Neural crest cell (in vitro differentiated cells): ENCODE results near the gene SYAP1. TPM values are rescaled to one million over a fixed set of nuclear protein-coding genes. Genes with fewer than 3 reads are reported as not detected.

Experiments used
- DNase-seq: peaks from one replicate; pipeline ENCODE4 v3.0.0; 2021; ENCODE audit warnings: low read depth, mixed read lengths, low spot score
- H3K27ac Mint-ChIP-seq: one replicate; pipeline ENCODE4 v1.8.0; 2021; ENCODE audit warnings: mild to moderate bottlenecking, mixed read lengths; ENCODE audit not compliant: unreplicated experiment
- H3K27me3 Mint-ChIP-seq: 2 replicates; pipeline ENCODE4 v1.8.0; 2021; ENCODE audit warnings: low read depth, mild to moderate bottlenecking, mixed read lengths
- H3K36me3 Mint-ChIP-seq: 2 replicates; pipeline ENCODE4 v1.8.0; 2021; ENCODE audit warnings: low read depth, mild to moderate bottlenecking, mixed read lengths
- H3K4me1 Mint-ChIP-seq: 2 replicates; pipeline ENCODE4 v1.8.0; 2021; ENCODE audit warnings: mixed read lengths
- H3K4me3 Mint-ChIP-seq: one replicate; pipeline ENCODE4 v1.8.0; 2021; ENCODE audit warnings: mild to moderate bottlenecking, mixed read lengths
- H3K9me3 Mint-ChIP-seq: 2 replicates; pipeline ENCODE4 v1.8.0; 2021; ENCODE audit warnings: mixed read lengths
- total RNA-seq: library from RNA; stranded (reverse); gene quantifications from 2 replicates; pipeline ENCODE4 v1.2.1, GENCODE V29; 2021
- TF ChIP-seq, protein P1 (sequence below): fragments of 200-600 bp; sonication (generic); conservative IDR thresholded peaks from 2 replicates; pipeline ENCODE4 v1.5.0; 2021; ENCODE audit warnings: antibody characterized with exemption, mild to moderate bottlenecking

The SYAP1 gene
- total RNA-seq, 1 donor from 2014 or later, result 38.0 TPM

- no peaks in the 10 kb centered on the region for H3K27me3 Mint-ChIP-seq
- TF ChIP-seq, protein P1, sequence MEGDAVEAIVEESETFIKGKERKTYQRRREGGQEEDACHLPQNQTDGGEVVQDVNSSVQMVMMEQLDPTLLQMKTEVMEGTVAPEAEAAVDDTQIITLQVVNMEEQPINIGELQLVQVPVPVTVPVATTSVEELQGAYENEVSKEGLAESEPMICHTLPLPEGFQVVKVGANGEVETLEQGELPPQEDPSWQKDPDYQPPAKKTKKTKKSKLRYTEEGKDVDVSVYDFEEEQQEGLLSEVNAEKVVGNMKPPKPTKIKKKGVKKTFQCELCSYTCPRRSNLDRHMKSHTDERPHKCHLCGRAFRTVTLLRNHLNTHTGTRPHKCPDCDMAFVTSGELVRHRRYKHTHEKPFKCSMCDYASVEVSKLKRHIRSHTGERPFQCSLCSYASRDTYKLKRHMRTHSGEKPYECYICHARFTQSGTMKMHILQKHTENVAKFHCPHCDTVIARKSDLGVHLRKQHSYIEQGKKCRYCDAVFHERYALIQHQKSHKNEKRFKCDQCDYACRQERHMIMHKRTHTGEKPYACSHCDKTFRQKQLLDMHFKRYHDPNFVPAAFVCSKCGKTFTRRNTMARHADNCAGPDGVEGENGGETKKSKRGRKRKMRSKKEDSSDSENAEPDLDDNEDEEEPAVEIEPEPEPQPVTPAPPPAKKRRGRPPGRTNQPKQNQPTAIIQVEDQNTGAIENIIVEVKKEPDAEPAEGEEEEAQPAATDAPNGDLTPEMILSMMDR, result no peak
- H3K9me3 Mint-ChIP-seq, result no peaks in the 10 kb centered on the region
- no peak overlapping the region for H3K4me3 Mint-ChIP-seq
- H3K27ac Mint-ChIP-seq, result no peak overlapping the region
- DNase-seq, result no peak
- H3K36me3 Mint-ChIP-seq, result peaks cover 17% of the 10 kb centered on the region
- H3K4me1 Mint-ChIP-seq, result no peaks in the 10 kb centered on the region
Observed at GRCh38 chrX:16743604-16744325, 24.4 kb downstream of the SYAP1 start.

DNA sequence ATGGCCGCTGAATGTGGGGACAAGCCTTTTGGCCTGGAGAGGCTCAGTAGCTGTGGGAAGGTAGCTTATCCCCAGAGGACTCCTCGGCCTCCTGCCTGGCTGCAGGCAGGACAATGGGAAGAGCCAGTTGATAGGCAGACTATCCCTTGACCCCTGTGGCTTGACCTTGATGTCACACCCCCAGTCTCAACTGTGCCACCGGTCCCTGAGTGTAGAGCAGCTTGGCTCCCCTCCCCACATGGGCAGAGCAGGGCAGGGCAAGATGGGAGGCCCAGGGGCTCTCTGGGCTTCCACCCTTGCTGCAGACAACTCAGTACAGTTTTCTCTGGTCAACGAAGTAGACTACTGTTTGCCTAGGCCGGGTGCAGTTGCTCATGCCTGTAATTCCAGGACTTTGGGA is 25.7 kb downstream of the SYAP1 start:
- Mint-ChIP-seq H3K27ac (no peak overlapping the region), H3K4me1 (no peaks in the 10 kb centered on the region), H3K27me3 (no peaks in the 10 kb centered on the region), H3K9me3 (no peaks in the 10 kb centered on the region), H3K36me3 (peaks cover 18% of the 10 kb centered on the region), H3K4me3 (no peak overlapping the region)
- DNase-seq, result no peak
- TF ChIP-seq, protein P1, result no peak

DNA sequence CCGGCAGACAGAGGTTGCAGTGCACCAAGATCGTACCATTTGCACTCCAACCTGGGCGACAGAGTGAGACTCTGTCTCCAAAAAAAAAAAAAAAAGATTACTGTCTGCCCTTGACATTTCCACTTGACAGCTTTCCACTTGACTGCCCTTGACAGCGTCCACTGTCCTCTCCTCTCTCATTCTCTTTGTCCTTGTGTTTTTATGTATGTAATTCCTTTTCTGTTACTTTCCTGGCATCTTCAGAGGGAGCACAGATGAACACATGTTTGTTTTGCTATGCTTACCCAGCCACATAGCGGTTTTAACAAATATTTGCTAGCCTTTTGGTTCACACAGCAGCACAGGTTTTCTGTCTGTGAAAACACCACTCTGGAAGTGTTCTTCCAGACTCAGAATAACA is 26.2 kb downstream of the SYAP1 start:
- Mint-ChIP-seq H3K4me1 (no peaks in the 10 kb centered on the region), H3K27ac (peak overlapping the region; percentile 16), H3K27me3 (no peaks in the 10 kb centered on the region), H3K4me3 (no peak overlapping the region), H3K9me3 (no peaks in the 10 kb centered on the region), H3K36me3 (peaks cover 22% of the 10 kb centered on the region)
- no peak for DNase-seq
- TF ChIP-seq, protein P1, result no peak

DNA sequence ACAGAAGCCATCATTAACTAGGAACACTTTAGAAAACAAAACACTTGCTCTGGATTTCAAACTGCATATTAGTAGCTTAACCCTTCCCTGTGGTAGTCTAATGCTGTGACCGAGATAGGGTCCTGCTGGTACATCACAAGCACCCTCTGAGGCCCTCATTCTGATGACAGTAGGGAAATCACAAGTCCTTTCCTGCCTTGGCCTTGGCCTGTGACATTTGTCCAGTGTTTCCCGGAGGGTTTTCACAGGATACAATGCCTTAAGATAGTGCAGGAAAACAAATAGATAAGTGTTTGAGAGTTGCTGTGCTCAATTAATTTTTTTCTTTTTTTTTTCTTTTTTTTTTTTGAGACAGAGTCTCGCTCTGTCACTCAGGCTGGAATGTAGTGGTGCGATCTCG is 29.0 kb downstream of the SYAP1 start:
- no peak for DNase-seq
- H3K27me3 Mint-ChIP-seq, result no peaks in the 10 kb centered on the region
- H3K36me3 Mint-ChIP-seq, result peaks cover 20% of the 10 kb centered on the region
- H3K9me3 Mint-ChIP-seq, result no peaks in the 10 kb centered on the region
- H3K4me1 Mint-ChIP-seq, result no peaks in the 10 kb centered on the region
- no peak overlapping the region for H3K4me3 Mint-ChIP-seq
- no peak overlapping the region for H3K27ac Mint-ChIP-seq
- TF ChIP-seq, protein P1, result no peak

GRCh38 chrX:16750136-16750535 is 30.7 kb downstream of the SYAP1 start:
- Mint-ChIP-seq H3K9me3 (no peaks in the 10 kb centered on the region), H3K27me3 (no peaks in the 10 kb centered on the region), H3K36me3 (peaks cover 16% of the 10 kb centered on the region), H3K4me1 (peaks cover 3% of the 10 kb centered on the region), H3K27ac (no peak overlapping the region), H3K4me3 (no peak overlapping the region)
- TF ChIP-seq, protein P1, result no peak
- no peak for DNase-seq
